HS-27A (cell line): Measurements from ENCODE around the gene CELF4.
"Not testable (repeated sequence)": the region's sequence is repeated elsewhere in the genome, so short reads cannot be mapped to it uniquely, and the experiment has no call there.

ENCODE experiments used
- DNase-seq: peaks from one replicate; pipeline ENCODE4 v3.0.0-alpha.2; 2012; ENCODE audit warnings: low read depth, missing footprints

Gene CELF4

DNA sequence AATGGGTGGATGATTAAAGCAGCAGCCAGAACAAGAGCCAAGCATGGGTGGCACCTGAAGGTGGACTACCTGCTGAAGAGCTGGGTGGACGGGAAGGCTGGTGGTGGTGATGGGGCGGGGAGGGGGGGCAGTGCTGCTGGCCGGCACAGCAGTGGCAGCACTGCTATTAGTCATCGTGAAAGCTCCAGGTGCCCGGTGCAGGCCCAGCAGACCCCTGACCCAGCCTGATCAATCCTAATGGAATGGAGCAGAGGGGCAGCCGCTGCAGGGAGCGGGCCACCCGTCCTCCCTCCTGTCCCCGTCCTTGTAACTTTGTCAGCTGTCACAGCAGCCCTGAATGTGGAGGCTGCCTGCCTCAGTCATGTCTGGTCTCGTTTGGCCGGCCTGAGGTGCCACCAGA, 174.9 kb downstream of the CELF4 start:
- DNase-seq = no peak

DNA sequence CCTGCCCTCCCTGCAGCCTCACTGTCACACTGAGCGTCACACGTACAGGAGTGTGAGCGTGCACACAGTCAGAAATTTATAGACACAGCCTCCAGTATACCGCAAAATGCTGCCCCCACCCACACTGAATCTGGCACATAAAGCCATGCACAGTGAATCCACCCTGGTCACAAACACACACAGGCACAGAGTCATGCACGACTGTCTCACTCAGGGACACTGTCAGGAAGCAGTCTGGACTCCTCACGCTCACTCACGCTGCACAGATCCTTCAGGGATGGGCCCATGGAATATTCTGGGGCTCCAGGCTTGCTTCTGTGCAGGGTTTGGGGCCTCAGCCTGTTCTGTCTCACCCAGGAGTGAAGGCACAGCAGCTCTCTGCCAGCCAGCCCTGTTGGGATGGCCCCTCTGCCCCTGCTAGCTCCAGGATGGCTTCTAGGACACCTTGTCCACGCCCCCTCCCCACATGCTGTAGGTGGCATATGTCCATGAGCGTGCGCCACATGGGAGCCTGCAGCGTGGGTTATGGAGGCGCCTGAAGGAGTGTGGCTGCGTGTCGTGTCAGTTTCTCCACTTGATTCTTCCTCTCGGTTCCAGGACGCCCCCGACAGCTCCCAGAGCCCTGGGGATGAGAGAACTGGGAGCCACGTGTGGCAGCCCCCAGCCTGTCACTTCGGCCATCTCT, 175.8 kb downstream of the CELF4 start:
- no peak for DNase-seq

DNA sequence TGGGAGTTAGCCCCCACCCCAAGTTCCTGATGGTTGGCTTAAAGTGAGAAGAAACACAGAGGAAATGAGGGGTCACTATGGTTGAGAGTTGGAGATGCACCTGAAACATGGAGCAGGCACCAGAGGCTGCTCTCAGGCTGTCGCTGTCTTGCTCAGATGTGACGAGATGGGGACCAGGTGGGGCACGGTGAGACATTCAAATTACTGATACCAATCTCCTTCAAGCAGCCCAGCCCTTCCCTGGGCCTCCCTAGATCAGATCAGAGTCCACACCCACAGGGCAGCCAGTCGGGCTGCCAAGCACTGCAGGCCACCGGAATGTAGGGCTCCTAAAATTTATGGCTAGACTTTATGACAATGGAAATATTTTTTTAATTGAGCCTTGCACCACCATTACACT, 176.6 kb downstream of the CELF4 start:
- DNase-seq = no peak

DNA sequence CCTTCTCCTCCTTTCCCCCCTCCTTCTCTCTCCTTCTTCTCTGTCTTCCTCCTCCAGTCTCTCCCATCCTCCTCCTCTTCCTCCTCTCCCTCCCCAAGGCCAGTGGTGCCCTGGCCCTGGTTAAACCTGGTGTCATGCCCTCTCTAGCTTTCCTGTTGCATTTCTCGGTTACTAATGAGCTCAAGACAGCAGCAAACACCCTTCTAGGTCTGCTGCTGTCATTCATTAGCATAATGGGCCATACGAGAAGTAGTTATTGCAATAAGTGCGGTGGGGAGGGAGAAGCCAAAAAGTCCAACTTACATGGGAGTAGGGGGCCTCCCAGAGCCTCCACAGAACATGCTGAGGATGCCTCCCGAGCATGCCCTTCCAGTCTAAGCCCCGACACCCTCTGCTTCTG, 177.2 kb downstream of the CELF4 start:
- DNase-seq = no peak

DNA sequence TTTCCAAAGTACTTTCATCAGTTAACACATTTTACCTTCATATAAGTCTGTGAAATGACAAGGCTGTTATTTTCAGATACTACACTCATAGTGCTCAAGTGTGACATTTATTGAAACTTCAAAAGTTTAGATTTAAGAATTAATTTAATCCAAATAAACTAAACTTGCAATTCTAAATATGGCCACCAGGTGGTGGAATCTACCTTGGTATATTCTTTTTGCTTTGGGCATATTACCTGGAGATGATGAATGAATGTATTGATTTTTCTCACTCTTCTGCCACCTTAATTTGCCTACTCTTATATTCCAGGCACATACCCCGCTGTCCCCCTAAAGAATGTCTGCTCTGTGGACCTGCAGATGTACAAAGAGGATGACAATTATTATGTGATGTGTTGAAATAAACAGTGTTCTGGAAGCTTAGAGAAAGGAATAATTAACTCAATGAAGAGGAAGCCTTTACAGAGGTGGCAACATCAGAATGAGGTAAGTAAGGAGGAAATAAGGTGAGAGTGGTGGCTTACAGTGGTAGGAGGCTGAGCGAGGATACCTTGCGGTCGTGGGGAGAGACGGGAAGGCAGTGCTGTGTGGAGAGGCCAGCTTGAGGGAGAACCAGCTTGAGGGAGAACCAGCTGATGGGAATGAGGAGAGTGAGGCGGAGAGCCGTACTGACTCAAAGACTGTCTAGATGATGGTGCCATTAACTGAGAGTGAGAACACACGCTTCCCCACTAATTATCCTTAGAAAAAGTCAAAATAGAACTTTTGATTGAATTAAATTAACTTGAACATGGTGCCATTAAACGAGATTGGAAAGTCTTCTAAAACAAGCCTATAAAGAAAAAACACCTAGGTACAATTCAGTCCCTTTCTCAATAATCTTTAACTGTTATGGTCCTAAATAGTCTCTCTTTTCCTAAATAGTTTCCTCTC, 179.5 kb downstream of the CELF4 start:
- DNase-seq = peak; percentile 9

DNA sequence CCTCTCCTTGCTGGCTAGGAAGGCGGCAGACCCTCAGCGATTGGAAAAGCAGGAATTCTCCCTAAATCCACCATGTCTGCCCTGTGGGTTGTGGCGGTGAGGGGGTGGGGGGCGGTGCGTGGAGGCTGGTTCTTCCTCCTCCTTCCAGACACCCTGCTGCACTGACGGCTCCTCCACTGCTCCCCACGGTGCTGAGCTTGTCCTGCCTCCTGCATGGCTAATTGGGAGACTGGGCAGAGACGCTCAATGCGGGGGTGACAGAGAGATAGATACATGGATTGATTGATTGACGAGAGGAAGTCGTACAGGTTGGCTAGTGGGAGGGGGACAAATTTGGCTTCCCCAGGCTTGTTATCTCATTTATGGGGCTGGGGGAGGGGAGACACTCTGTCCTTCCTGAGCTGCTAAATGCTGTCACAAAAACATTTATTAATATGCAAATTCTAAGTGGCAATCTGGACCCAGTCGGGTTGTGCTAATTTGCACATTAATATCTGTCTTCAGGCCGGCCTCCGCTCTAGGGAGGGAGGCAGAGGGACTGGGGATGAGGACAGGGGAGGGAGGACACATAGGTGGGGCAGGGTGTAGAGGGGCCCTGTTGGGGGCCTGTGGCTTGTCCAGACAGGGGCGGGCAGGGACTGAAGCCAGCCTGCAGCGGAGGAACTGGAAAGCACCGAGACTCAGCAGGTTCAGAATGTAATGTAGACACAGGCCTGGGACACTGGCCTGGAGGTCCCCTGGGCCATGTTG, 181.6 kb downstream of the CELF4 start:
- no peak for DNase-seq

DNA sequence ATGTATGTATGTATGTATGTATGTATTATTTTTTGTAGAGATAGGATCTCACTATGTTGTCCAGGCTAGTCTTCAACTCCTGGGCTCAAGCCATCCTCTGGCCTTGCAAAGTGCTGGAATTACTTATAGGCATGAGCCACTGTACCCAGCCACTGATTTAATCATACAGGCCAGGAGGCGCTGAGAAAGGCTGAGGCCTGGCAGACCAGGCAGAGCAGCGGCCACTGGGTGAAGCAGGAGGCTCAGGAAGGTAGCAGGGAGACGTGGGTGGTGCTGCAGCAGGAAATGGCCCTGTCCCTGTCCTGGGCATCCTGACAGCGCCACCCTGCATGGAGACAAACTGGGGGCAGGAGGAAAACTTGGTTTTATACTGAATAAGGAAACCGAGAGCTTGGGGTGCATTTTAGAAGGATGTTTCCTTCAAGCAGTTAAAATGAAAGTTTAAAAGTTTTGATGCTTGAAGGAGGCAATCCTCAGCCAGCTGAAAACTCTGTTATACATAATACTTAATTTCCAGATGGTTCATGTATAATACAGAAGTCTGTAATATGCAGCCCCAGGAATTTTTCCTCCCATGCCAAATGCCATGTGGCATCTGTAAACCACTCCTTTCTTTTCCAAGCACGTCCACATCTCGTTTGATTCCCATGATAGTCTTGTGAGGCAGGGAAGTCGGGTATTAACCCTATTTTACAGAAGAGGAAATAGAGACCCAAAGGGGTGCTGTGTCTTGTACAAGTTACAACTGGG, 182.4 kb downstream of the CELF4 start:
- DNase-seq = no peak

DNA sequence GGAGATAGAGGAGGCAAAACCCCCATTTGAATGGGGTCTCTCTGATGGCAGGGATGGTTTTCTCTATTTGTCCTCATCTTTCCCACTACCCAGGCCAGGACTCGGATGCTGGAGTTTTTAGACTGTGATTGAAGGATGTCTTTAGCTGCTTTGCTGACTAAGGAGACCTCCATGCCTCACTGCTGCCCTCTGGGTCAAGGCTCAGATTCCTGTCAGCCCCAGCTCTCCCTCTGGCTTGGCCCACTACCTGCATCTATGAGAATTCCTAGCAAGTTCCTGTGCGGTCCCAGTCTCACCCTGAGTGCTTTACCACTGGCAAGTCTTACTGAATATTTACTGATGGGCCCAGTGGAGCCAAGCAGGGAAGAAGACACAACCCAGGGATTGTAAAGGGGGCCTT, 184.0 kb downstream of the CELF4 start:
- no peak for DNase-seq

DNA sequence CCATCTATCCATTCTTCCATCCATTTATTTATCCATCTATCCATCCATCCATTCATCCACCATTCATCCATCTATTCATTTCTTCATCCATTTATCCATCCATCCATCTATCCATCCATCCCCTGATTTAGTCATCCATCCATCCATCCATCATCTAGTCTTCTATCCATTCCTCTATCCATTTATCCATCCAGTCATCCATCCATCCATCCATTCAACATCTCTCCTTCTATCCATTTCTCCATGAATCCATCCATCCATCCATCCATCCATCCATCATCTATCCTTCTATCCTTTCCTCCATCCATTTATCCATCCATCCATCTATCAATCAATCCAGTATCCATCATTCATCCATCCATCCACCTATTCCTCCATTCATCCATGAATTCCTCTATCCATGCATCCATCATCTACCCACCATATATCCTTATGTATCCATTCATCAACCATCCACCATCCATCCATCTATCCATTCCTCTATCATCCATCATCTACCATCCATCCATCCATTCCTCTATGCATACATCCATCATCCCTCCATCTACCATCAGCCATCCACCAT, 185.0 kb downstream of the CELF4 start:
- DNase-seq = no peak

DNA sequence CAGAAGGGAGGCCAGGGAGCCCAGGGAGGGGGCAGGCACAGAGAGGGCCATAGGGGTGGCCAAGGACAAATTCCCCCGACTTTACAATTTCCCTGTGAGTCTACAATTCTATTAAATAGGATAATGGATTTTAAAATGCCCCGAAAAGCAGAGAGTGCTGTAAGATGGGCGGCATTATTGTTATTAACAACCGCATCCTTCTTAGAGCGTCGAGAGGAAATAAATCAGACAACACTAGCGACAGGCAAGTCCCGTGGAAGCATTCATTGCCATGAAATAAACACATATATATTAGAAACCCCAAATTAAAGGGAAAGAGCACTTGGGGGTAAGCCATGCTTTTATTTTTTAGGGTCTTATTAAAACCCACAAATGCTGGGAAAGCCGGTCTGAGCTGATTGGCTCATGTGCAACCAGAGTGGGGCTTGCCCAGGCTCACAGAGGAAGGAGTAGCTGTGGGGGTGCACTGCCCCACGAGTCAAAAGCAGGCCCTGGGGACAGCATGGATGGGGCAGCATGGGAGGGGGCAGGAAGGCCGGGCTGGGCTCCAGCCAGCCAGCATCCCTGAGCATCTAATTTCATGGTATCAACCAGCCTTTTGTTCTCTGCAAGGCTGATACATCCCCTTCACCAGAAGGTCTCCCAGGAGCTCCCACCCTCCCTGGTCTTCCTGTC, 187.1 kb downstream of the CELF4 start:
- DNase-seq = no peak

DNA sequence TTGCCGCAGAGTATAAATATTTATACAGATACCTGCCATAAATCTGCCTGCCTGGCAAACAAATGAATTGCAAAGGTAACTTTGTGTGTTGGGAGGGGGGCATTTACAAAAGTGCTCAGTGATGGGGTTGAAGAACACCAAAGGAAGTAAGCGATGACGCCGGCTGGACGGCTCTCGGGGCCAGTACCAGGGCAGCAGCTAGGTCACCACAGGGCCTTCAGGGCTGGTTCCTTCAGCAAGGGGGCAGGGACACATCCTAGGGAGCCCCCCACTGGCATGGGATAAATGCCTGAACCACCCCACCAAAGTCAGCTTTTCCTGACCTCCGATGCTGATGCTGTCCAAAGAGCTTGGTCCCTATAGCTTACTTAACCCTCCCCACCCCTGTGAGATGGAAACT, 190.4 kb downstream of the CELF4 start:
- no peak for DNase-seq

DNA sequence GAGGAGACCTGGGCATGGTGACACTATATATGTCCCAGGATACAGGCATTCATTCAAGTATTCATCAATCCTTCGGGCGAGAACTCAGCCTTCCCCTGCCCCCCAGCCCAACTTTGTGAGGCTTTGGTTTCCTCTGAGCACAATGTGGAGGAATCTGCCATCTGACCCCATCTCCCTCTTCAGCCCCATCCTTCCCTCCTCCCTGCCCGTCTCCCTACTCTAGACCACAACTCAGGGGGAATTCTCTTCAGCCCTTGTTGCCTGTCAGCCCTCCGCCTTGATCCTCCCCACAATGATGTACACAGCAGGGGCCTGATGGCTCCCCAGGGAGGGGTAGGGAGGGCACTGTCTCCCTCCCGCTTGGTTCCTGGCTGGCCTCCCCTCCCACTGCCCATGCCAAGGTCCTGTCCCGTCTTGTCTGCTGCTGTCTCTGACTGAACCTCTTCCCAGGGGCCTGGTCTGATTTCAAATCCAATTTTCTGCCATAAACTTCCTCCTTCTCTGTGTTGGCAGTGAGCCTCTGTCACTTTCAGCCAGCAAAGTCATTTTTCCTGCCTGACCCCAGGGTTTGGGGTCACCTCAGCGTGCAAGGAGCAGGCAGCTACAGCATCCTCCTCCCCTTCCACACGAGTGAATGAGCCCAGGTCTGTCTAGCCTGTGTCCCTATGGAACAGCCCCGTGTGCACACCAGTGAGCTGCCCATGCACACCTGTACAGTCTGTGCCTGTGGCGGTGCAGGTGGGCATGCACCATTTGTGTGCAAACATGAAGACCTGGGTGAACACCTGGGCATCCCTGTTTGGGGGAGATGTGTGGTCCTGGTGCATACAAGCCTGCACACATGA, 197.3 kb downstream of the CELF4 start:
- no peak for DNase-seq

DNA sequence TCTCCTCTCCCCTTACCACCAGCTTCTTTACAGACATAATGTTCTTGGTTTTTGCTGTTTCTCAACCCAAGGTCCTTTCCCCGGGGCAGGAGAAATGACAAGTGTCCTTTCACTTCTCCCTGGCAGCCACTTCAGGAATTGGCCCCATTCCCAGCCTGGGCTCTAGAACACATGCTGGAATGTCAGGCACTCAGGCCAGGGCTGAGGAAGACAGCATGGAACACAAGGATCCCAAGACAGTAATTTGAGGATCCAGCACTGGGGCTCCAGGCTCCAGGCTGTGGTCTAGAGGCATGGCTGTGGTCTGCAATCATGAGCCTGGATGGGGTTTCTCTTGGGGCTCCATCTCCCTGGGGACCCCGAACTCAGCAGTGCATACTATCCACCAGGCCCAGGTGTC, 201.4 kb downstream of the CELF4 start:
- DNase-seq = no peak

DNA sequence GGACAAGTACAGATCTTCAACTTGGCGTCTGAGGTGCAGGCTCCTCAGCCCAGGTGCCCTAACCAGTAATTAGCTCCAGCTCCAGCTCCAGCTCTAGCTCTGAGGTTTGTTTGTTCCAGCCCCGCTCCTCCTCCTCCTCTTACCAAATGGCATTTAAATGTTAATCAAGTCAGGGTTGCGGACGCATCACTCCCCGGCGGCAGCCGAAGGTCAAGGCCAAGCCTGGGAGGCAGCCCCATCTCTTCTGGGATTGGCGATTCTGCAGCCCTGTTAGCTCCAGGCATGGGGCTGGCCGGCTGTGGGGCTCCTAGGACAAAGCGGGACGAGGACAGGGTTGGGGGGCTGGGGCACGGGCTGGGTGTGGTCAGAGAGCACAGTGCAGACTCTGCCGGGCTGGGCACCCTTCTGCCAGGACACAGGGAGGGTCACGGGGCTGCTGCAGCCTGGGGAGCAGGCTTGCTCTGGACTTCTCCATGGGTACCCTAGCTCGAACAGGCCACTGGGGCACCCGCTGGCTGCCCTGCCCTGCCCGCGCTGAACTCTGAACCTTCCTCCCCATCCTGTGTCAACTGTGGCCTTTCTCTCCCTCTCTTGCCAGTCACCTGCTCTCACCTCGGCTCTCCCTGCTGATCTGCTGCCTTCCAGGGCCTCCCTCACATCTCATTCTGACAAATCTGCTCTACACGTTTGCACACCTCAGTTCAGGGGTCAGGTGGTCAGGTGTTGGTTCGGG, 203.3 kb downstream of the CELF4 start:
- no peak for DNase-seq

DNA sequence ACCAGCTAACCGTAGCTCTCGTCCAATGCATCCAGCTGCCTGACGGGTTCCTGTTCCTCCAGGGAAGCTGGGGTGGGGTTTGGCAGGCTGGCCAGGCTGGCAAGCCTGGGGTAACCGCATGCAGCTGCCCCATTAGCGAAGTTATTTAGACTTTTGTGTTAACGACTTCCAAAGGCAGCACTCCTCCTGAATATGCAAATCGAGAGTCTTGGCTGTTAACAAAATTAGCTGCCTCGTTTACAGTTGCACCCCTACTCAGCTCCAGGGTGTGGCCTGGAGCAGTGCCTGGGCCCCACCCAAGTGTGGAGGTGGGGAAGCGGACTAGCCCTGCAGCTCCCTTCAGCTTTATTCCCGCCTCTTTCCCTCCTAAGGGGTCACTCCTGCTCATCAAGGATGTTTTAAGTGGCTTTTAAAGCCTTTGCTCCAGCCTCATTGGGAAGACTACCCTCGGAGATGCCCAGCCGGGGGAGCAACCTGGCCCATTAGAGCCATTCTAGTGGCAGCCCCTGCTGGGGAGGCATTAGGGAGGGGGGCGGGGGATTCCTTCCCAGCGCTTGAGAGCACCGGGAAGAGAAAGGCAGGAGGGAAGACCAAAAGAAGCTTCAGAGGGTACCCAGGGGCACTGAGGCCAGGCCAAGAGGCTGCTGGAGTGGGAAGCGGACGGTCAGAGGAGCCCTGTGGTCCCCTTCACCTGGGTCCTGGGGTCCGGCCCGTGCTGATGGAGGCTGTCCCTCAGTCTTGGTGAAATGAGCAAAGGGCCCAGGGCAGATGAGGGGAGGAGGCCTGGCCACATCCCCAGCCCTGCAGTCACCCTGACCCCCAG, 204.1 kb downstream of the CELF4 start:
- DNase-seq = no peak

DNA sequence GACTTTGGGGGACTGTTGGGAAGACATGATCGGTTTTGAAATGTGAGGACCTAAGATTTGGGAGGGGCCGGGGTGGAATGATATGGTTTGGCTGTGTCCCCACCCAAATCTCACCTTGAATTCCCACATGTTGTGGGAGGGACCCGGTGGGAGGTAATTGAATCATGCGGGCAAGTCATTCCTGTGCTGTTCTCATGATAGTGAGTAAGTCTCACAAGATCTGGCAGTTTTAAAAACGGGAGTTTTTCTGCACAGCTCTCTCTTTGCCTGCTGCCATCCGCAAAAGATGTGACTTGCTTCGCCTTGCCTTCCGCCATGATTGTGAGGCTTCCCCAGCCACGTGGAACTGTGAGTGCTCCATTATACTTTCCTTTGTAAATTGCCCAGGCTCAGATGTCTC, 207.5 kb downstream of the CELF4 start:
- not testable (repeated sequence) for DNase-seq

DNA sequence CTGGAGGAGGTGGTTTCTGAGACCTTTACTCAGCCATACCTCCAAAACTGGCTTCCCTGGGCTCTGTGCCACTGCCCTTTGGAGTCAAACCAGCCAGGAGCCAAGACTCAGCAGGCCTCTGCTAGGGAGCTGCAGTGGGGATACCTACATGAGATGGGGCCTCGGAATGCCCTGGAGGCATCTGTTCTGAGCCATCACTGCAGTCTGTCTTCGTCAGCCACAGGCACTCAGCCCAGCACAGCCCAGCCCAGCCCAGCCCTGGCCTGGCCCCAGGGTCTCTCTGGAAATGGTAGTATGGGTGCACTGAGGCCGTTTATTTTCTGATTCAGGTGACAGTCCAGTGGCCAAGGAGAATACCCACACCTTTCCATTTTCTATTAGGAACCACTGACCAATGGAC, 209.8 kb downstream of the CELF4 start:
- DNase-seq = no peak

DNA sequence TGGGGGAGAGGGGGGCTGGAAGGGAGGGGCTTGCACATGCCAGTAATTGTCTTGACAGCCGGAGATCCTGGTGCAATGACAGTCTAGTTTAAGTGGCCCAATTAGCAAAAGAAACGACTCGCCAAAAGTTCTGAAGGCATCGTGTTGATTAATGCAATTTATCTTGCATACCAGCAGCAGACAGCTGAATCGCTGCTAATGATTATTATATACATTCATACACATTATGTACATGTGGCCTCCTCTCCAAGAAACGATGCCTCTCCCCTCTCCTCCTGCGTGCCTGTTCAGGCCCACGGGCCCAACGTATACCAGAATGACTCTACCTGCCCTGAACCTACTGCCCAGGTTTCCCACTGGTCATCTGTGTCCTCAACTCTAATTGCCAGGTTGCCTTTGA, 214.5 kb downstream of the CELF4 start:
- no peak for DNase-seq

DNA sequence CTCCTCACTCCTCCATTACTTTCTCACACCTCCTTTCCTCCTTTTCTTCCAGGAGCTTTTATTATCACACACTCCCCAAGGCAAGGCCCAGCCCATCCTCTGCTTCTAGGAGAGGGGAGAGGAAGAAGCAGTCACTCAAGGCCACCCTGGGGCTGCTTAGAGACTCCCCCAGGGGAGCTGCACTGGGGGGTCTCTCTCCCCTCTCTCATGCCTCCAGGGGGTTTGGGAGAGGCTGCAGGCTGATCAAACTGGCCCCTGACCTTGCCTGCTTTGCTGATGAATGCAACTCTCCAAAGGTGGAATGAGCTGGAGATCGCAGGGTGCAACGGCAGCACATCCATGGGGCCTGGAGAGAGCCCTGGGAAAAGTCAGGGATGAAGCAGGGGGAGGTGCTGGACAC, 216.9 kb downstream of the CELF4 start:
- no peak for DNase-seq
